HG03460 (cell line): ENCODE data around the gene TDRKH.

Experiments used
- ATAC-seq: cut with Tn5 transposase; IDR thresholded peaks from one replicate; pipeline ENCODE4 v1.9.1; 2021; ENCODE audit not compliant: unreplicated experiment

The TDRKH gene

GRCh38 chr1:151825204-151825603 lies 34.9 kb upstream of the TDRKH start:
- ATAC-seq = no peak

- no peak for ATAC-seq
These were observed 32.9 kb upstream of the TDRKH start for GRCh38 chr1:151823175-151823574.

DNA sequence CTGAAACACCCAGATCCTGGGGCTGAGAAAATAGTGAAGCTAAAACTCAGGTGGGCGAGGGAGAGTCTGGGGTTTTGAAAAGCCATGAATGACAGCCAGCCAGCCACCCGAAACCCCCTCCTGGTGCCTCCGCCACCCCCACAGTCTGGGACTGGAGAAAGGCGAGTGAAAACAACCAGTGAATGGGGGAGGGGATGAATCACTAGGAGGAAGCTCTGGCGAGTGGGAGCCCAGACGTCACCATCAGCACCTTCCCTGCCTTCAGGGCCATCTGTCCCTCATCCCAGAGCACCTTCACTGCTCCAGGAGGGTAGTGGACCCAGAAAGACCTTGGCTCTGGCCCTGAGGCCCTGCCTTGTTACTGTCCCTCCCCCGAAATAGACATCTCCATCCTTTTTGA lies 32.1 kb upstream of the TDRKH start:
- ATAC-seq = no peak

- no peak for ATAC-seq
These were observed 30.6 kb upstream of the TDRKH start for GRCh38 chr1:151820940-151821339.

DNA sequence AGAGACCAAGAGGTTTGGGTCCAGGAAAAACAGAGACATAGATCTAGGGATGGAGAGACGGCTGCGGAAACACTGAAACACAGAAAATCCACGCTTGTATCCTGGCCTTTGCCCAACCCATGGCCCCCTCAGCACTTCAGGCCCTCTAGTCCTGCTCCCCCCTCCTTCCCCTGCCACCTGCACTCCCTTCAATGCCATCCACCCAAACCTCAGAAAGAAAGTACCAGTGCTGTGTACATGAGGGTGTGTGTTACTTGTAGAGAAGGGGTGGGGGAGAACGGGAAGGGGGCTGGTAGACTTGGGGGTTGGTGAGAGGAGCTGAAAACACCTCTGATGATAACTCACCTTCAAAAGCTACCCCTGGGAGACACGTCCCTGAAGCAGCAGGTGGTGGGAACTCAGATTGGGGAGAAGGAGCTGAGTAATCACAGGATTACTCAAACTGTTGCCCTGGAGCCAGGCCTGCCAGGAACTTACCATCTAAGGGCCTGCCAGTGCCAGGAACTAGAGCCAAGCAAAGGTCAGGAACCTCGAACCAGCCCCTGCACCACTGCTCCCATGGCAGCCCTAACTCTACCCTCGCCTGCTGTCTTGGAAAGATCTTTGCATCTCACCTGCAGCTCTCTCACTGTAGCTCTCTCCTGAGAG lies 29.8 kb upstream of the TDRKH start:
- ATAC-seq = no peak

GRCh38 chr1:151819227-151819835 lies 29.0 kb upstream of the TDRKH start:
- no peak for ATAC-seq

DNA sequence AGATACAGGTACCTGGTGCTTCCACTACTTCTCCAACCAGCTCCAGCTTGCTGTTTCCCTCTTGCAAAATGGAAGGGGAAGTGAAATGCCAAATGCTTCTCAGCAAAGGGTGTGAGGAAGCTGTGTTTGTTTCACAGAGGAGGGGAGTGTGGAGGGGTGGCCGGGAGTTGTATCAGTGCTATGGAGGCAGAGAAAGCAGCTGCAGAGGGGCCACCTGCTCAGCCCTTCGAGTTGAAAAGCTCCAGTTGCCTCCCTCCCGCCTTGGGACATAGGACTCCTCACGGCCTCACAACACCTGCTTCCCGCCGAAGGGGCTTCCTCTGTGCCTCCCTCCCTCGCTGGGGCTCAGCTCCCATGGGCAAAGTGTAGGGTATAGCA lies 27.0 kb upstream of the TDRKH start:
- no peak for ATAC-seq

GRCh38 chr1:151816548-151817352 lies 26.4 kb upstream of the TDRKH start:
- no peak for ATAC-seq

- no peak for ATAC-seq
These were observed 25.5 kb upstream of the TDRKH start for GRCh38 chr1:151815716-151816327.

GRCh38 chr1:151814971-151815545 lies 24.8 kb upstream of the TDRKH start:
- no peak for ATAC-seq

- no peak for ATAC-seq
These were observed 24.1 kb upstream of the TDRKH start for GRCh38 chr1:151814426-151814825.

- no peak for ATAC-seq
These were observed 23.1 kb upstream of the TDRKH start for GRCh38 chr1:151813271-151813977.

- ATAC-seq = no peak
These were observed 20.9 kb upstream of the TDRKH start for GRCh38 chr1:151811181-151811580.

DNA sequence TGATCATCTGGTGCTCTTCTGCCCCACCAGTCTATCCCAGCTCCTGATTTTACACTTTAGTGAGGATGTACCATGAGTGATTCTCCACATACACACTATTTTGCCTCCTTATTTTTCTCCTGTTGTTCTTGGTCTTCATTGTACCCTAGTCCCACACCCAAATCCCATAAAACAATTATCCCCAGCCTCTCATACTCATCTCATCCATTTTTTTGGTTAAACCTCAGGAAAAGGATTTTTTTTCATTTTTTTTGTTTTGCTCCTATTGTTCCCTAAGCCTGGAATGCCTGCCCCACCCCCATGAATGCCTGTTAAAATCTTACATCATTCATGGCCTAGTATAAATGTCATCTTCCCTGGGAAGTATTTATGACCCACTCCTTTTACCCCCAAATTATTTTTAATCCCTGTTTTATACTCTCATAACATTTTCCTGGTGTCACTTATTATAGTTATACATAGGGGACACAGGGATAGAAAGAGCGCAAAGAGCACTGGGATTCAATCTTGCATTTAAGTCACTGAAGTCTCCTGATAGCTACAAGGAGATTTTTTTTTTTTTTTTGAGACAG lies 19.8 kb upstream of the TDRKH start:
- no peak for ATAC-seq

GRCh38 chr1:151809290-151809984 lies 19.1 kb upstream of the TDRKH start:
- ATAC-seq = no peak

GRCh38 chr1:151807766-151808165 lies 17.5 kb upstream of the TDRKH start:
- no peak for ATAC-seq

- ATAC-seq = no peak
These were observed 16.8 kb upstream of the TDRKH start for GRCh38 chr1:151807131-151807530.

DNA sequence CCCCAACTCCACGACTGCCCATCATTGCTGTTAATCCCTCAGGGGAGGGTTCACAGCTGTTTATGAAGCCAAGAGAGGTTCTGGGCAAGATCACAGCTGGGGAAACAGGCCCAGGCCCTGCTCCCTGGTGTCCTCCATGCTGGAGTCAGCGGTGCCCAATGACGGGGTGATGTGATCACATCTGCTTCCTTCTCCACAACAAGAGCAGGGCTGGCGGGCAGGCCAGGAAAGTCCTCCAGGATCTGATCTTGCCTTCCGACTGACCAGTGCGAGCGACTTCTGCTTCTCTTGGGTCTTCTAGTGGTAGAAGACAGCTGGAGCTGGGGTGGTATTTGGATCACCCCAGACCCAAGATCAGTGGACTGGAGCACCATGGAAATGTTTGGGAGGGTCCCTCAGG lies 15.9 kb upstream of the TDRKH start:
- no peak for ATAC-seq

DNA sequence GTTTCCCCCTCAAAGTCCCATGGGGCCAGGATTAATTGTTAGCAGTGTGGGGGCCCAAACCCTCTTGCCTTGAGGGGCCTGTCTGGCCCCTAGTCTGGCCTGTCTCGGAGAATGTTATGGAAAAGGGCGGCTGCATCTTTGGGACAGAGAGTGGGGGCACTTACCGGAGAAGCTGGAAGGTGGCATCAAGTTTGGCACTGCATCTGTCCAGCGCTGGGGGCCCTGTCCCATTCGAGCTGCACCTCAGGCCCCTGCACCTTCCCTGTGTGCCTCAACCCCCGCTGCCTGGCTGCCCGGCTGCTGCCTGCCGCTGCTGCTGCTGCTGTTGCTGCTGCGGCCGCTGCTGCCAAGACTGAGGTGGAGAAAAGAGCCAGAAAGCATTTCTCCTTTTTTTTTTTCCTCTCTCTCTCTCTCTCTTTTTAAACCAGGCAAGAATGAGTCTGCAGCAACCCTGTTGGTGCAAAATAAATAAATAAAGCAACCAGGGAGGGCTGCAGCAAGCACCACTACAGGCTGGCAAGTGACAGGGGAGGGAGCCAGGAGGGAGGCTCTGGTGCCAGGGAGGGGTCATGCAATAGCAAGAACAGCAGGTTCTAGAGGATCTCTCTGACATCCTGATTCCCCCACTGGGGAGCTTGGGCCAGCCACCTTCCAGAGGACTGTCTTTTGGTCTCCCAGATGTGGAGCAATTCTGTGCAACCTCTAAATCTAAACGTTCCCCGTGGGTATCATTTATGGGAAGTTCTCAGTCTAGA lies 14.9 kb upstream of the TDRKH start, which contains the start of gene LINGO4:
TSS of gene LINGO4 (minus strand) at position 354 of the 755 bp plus-strand sequence. CDS start 2,715 bp downstream, outside the sequence.
- no peak for ATAC-seq
